Breast epithelium (tissue), 3 donors: Measurements from ENCODE around the gene PLCG2.

Source experiments
- POLR2A ChIP-seq: fragments of 450-650 bp; IDR thresholded peaks from one replicate; pipeline ENCODE4 v1.6.1; 2016; ENCODE audit warnings: antibody characterized with exemption, mild to moderate bottlenecking, moderate library complexity
- POLR2AphosphoS5 ChIP-seq, 3 donors: sonication (generic); formaldehyde crosslinking; IDR thresholded peaks; one replicate each; pipeline ENCODE4 v1.6.1; 2017; ENCODE audit warnings: antibody characterized with exemption in 3 of 3
- TF ChIP-seq, protein P1 (sequence below), 3 donors: fragments of 450-650 bp; IDR thresholded peaks; one replicate each; pipeline ENCODE4 v1.5.1; 2016 to 2017; ENCODE audit warnings: antibody characterized with exemption in 3 of 3, mild to moderate bottlenecking in 3 of 3, moderate library complexity in 3 of 3

DNA sequence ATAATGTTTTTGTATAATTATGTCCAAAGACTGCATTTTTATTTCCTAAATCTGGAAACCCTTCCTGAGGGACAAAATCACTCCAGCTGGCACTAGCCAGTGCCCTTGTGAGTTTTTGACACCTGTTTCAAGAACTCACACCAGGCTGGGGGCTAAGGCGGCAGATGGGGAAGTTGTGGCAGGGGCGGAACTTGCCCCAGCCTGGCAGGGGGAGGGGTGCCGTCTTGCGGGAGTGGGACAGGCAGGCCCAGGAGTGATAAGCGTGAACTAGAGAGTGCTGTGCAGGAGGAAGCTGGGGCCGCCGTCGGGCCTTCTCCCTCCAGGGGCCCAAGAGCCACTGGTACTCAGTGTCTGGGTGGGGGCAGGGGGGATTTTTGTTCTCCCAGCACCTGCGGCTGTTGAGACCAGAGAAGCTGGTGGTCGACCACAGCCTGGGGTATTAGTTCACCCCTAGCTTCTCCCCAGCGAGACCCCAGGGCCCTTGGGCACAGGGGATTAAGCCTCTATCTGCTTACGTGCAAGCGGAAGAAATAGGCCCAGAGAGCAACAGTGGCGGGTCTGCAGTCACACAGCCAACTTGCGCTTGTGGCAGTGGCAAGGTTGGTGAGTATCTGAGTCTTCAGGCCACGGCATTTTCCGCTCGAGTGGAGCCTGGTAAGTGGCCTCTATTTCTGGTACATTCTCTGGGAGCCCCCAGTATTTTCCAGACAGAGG, 40.2 kb upstream of the PLCG2 start:
- TF ChIP-seq, protein P1, sequence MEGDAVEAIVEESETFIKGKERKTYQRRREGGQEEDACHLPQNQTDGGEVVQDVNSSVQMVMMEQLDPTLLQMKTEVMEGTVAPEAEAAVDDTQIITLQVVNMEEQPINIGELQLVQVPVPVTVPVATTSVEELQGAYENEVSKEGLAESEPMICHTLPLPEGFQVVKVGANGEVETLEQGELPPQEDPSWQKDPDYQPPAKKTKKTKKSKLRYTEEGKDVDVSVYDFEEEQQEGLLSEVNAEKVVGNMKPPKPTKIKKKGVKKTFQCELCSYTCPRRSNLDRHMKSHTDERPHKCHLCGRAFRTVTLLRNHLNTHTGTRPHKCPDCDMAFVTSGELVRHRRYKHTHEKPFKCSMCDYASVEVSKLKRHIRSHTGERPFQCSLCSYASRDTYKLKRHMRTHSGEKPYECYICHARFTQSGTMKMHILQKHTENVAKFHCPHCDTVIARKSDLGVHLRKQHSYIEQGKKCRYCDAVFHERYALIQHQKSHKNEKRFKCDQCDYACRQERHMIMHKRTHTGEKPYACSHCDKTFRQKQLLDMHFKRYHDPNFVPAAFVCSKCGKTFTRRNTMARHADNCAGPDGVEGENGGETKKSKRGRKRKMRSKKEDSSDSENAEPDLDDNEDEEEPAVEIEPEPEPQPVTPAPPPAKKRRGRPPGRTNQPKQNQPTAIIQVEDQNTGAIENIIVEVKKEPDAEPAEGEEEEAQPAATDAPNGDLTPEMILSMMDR (IDR thresholded peaks at IDR 0.05) = no peak
- no peak for TF ChIP-seq POLR2AphosphoS5 (IDR thresholded peaks at IDR 0.05)
- no peak for TF ChIP-seq POLR2A
